Measurements from ENCODE around the gene DCST1.

The DCST1 gene

DNA sequence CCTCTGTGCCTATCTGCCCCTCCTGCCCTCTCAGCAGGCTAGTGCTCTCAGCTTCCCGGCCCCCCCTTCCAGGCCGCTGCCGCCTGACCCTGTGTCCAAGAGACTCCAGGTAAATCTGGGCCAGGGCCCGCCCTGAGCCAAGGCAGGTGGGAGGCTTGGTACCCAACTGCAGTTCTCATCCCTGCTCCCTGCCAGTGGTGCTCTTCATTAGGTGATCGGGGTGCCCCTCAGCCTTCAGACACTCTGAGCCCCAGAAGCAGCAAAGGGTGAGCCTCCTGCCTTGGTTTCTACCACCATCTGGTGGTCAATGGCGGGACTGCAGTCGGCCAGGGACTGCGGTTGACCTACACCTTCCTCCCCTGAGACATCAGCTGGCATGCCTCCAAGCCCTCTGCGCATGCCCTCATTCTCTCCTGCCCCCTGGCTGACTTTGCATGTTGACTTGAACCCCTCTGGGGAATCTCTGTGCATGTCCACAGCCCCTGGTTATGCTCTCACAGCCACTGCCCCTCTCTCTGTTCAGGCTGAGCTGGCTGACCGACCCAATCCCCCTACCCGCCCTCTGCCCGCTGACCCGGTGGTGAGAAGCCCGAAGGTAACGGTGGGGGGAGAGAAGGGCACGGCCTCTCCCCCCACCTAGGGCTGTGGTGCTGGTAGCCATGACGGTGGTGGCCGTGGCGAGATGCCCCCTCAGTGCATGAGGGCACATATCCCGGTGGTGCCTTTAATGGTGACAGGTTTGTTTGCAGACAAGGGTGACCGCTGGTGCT lies 27.9 kb downstream of the DCST1 start:
- TF ChIP-seq, protein P1, sequence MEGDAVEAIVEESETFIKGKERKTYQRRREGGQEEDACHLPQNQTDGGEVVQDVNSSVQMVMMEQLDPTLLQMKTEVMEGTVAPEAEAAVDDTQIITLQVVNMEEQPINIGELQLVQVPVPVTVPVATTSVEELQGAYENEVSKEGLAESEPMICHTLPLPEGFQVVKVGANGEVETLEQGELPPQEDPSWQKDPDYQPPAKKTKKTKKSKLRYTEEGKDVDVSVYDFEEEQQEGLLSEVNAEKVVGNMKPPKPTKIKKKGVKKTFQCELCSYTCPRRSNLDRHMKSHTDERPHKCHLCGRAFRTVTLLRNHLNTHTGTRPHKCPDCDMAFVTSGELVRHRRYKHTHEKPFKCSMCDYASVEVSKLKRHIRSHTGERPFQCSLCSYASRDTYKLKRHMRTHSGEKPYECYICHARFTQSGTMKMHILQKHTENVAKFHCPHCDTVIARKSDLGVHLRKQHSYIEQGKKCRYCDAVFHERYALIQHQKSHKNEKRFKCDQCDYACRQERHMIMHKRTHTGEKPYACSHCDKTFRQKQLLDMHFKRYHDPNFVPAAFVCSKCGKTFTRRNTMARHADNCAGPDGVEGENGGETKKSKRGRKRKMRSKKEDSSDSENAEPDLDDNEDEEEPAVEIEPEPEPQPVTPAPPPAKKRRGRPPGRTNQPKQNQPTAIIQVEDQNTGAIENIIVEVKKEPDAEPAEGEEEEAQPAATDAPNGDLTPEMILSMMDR (IDR thresholded peaks at IDR 0.05), result peak; percentile 99

DNA sequence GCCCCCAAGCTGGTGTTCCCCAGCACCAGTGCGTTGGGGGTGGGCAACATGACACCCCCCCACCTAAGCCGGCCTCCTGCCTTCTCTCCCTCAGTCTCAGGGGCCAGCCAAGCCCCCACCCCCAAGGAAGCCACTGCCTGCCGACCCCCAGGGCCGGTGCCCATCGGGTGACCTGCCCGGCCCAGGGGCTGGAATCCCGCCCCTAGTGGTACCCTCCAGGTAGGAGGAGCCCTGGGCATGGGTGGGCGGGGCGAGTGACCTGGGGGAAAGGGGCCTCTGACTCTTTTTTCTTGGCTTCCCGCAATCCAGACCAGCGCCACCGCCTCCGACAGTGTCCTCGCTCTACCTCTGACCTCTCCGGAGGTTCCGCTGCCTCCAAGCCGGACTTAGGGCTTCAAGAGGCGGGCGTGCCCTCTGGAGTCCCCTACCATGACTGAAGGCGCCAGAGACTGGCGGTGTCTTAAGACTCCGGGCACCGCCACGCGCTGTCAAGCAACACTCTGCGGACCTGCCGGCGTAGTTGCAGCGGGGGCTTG lies 28.6 kb downstream of the DCST1 start:
- TF ChIP-seq, protein P1 (IDR thresholded peaks at IDR 0.05), result no peak

DNA sequence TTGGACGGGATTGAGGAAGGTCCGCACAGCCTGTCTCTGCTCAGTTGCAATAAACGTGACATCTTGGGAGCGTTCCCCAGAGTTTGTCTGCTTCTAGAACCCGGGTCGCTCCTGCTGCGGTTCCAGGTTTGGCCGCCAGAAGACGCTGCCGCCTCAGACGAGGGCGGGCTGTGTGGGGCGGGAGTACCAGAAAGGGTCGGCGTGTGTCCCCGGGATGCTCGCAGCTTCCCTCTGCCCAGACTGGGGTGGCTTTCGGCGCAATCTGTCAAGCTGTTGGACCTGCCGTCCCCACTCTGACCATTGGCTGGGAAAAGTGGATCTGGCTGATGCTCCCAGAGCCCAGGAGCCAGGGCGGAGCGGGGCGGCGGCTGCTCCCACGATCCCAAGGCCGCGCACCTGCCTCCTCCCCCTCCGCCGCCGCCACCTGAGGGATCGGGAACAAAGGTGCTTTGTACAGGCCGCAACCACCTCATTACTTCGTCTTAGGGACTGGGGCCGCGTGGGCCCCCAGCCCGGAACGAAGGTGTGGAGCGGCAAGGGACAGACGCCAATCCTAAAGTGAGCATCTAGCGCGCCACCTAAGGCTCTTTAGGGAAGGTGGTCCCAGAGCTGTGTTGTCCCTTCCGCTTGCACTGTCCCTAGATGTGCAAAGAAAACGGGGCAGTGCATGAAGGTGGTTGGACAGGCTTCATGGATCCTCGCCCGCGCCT lies 29.2 kb downstream of the DCST1 start:
- TF ChIP-seq, protein P1 (IDR thresholded peaks at IDR 0.05), result no peak

DNA sequence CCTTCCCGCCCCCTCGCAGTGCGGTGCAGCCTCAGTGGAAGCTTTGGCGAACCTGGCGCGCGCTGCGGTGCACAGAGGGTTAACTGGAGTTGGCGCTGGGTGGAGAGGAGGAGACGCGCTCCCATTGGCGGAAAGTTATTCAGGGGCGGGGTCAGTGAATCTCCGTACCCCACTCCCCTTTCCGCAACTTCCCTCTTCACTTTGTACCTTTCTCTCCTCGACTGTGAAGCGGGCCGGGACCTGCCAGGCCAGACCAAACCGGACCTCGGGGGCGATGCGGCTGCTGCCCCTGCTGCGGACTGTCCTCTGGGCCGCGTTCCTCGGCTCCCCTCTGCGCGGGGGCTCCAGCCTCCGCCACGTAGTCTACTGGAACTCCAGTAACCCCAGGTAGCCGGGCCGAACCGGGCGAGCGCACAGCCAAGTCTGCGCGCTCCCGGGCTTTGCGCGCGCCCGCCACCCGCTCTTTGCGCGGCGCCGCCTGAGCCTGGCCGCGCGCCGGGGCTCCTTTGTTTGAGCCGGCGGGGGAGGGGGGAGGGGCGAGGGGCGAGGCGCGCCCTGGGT lies 30.0 kb downstream of the DCST1 start, which contains the start of gene EFNA4:
Gene EFNA4, plus strand, starts transcription at position 191 of the 561 bp plus-strand sequence. Its CDS starts 84 bp downstream, at position 275.
- TF ChIP-seq, protein P1 (IDR thresholded peaks at IDR 0.05), result no peak

DNA sequence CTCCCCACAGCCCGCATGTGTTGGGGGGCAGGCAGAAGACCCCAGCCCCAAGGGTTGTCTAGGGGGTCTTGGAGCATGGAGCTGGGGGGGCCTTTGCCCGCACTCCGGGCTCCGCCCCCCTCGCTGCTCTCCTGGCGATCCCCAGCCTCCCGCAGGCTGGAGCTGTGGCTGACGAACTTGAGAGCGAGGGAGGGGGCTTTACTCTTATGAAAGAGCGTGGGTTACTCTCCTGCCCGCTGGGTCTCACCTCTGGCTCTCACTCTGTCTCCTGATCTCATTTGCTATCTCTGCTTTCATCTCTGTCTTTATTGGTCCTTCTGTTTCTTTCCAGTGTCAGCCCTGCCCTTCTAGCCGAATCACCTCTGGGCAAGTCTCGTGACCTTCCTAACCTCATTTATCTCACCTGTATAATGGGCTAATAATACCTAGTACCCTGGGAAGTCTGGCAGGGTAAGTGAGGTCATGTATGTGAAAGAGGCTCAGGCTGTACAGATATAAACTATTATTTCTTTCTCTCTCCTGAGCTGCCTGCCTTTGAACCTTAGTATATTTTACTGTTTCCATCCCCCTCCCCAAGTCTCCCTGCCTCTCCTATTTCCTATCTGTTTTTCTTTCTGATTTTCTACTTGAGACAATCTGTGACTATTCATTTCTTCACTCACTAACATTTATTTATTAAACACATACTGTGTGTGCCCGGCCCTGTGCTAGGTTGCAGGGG lies 30.6 kb downstream of the DCST1 start:
- TF ChIP-seq, protein P1 (IDR thresholded peaks at IDR 0.05), result no peak

DNA sequence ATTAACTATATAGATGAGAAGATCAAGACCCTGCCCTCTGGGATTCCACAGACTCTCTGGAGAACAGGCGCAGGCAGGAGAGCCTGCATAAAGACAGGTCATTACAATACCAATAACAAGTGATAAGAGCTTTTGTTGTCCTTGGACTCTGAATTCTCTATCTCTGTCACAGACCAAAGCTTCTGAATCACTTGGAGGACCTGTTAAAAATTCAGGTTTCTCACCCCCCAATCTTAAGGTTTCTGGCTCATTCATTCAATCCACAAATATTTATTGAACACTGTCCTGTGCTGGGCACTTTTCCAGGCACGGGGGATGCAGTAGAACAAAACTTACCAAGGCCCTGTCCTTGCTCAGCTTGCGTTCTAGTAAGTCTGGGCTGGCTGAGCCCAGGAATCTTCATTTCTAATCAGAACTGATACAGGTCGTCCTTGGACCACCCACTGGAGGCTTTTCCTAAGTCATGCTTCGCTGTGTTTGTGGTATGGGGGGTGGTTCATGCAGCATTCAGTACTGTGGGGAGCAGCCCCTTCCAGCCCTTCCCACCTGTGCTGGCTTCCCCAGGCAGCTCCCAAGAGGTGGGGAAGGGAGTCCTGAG lies 31.3 kb downstream of the DCST1 start:
- TF ChIP-seq, protein P1 (IDR thresholded peaks at IDR 0.05), result no peak

DNA sequence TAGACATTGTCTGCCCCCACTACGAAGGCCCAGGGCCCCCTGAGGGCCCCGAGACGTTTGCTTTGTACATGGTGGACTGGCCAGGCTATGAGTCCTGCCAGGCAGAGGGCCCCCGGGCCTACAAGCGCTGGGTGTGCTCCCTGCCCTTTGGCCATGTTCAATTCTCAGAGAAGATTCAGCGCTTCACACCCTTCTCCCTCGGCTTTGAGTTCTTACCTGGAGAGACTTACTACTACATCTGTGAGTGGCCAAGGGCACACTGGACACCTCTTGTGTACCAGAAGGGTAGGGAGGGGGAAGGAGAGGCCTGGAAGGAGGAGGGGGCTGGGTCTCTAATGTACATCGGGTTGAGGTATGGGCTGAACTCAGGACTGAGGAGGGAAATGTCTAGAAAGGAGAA lies 33.2 kb downstream of the DCST1 start:
- TF ChIP-seq, protein P1 (IDR thresholded peaks at IDR 0.05), result no peak

Measured in LNCAP (cell line).